Epithelial cell of proximal tubule (primary cell): ENCODE data around the gene FNDC1. TPM values are rescaled to one million over a fixed set of nuclear protein-coding genes. Genes with fewer than 3 reads are reported as not detected.
A peak's percentile ranks its signal among the peaks of the same experiment; 100 is the strongest.

ENCODE experiments used
- DNase-seq: peaks from one replicate; pipeline ENCODE4 v3.0.0-alpha.2; 2011; ENCODE audit warnings: low read depth
- H3K4me3 ChIP-seq: 2 replicates; pipeline ENCODE4 v1.5.1; 2011; ENCODE audit warnings: low read depth, mild to moderate bottlenecking, low read length
- total RNA-seq: library from RNA; depleted of rRNA; stranded (reverse); fragments of >200 nt; gene quantifications from 2 replicates; pipeline ENCODE4 v1.2.3, GENCODE V29; 2015
- TF ChIP-seq, protein P1 (sequence below): conservative IDR thresholded peaks from 2 replicates; pipeline ENCODE4 v1.5.1; 2012; ENCODE audit warnings: low read depth, mild to moderate bottlenecking, low read length

Gene FNDC1
- total RNA-seq, 1 donor from 2014 or later = not detected

DNA sequence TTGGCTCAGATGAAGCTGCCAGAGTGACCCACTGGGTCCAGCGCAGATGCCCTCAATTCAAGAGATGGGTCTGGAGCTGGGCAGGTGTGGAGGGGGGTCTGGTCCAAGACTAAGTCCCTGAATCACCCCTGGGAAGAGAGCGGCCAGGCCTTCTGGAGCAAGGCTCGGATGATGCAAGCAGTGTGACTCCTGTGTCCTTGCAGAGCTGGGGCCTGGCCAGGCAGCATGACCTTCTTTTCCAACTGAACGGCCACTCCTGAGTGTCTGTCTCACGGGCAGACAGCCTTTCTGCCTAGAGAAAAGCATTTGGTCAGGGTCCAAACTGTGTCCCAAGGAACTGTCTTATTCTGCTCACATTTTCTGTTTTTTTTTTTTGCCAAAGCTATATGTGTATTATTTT, 42.6 kb upstream of the FNDC1 start:
- TF ChIP-seq, protein P1, sequence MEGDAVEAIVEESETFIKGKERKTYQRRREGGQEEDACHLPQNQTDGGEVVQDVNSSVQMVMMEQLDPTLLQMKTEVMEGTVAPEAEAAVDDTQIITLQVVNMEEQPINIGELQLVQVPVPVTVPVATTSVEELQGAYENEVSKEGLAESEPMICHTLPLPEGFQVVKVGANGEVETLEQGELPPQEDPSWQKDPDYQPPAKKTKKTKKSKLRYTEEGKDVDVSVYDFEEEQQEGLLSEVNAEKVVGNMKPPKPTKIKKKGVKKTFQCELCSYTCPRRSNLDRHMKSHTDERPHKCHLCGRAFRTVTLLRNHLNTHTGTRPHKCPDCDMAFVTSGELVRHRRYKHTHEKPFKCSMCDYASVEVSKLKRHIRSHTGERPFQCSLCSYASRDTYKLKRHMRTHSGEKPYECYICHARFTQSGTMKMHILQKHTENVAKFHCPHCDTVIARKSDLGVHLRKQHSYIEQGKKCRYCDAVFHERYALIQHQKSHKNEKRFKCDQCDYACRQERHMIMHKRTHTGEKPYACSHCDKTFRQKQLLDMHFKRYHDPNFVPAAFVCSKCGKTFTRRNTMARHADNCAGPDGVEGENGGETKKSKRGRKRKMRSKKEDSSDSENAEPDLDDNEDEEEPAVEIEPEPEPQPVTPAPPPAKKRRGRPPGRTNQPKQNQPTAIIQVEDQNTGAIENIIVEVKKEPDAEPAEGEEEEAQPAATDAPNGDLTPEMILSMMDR = no peak
- no peak overlapping the region for H3K4me3 ChIP-seq
- no peak for DNase-seq

DNA sequence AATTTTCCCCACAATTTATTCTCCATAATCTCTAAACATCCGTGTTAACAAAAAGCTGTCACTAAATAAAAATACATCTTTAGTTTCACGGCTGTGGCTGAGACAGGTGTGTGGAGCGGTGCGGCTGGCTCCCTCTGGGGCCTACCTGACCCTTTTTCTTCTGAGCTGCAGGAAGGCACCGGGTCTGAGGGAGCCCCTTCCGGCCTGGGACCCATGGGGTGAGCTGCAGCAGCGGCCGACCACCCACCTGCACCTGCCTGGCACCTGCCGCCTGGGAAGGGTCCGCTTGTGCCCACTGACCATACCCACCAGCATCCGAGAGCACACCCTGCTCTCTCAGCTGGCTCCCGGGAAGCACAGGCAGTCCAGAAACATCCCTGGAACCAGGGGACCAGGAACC, 41.5 kb upstream of the FNDC1 start:
- TF ChIP-seq, protein P1 = no peak
- no peak overlapping the region for H3K4me3 ChIP-seq
- no peak for DNase-seq

DNA sequence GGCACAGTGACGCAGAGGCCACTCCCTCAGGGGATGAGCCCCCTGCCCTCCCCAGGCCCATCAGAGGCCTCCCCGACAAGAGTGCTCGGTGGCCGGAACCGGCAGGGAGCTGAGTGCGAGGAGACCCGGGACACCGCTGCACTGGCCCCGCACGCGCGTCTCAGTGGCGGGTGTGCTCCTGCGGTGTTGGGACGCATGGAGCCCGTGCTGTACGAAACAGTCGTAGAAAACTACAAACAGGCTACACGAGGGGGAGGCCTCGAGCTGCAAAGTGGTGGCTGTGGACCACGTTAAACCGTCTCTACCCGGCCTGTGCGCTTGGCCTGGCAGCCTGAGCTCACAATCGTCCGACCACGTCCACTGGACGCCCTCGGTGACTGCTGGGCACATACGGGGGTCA, 40.2 kb upstream of the FNDC1 start:
- TF ChIP-seq, protein P1 = no peak
- no peak for DNase-seq

DNA sequence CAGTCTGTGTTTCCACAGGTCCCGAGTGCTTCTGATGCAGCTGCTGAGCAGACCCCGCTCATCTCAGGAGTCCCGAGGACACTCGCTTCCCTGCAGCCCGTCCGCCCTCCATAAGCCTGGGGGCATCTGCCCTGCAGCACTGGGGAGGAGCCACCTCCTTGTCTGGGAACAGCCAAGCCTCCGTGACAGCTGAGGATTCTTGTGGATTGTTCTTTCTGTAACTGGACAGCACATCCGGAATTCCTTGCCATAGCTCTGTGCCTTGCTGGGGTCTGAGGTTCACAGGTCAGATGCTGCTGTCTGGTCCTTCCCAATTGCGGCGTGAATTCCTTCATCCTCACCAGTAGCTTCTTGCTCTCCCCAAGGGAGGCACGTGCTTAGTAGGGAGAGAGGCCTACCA, 38.4 kb upstream of the FNDC1 start:
- no peak for DNase-seq
- TF ChIP-seq, protein P1 = no peak
- no peak overlapping the region for H3K4me3 ChIP-seq

More for the DNA sequence above, 40.2 kb upstream of the FNDC1 start:
- H3K4me3 ChIP-seq = no peak overlapping the region

DNA sequence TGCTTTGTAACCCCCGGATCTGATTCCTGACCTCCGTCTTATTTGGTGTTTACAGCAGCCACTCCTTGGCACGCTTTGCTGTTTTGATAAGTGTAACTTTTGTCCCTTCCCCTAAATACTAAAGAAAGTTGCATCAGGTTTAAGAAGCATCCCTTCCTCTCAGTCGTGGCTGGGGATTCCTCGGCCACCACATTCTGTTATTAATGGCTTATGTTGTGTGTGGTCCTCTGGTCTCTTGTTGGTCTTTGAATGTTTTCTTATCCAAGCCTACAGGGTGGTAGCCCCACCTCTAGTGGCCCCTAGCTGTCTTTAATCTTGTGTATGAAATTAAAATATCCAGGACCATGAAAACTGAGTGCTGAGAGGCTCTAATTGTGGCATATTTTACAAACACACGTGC, 37.5 kb upstream of the FNDC1 start:
- TF ChIP-seq, protein P1 = no peak
- no peak overlapping the region for H3K4me3 ChIP-seq
- no peak for DNase-seq

DNA sequence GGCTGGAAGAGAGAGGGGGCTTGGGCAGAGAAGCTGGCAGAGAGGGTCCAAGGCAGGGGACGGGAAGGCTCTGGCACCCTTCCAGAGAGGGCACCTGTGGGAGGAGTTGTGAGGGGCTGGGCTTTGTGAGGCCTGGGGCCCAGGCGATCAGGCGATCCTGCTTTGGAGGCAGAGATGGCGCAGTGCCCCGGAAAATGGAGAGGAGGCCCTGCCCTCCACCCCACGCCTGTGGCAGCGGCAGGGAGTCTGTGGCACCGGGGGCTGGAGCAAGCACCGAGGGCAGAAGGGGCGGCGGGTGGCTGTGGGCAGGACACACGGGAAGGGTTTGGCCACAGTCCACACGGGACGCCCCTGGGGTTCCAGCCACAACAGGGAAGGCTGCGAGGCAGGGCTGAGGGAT, 36.5 kb upstream of the FNDC1 start:
- DNase-seq = no peak
- TF ChIP-seq, protein P1 = no peak
- H3K4me3 ChIP-seq = no peak overlapping the region

DNA sequence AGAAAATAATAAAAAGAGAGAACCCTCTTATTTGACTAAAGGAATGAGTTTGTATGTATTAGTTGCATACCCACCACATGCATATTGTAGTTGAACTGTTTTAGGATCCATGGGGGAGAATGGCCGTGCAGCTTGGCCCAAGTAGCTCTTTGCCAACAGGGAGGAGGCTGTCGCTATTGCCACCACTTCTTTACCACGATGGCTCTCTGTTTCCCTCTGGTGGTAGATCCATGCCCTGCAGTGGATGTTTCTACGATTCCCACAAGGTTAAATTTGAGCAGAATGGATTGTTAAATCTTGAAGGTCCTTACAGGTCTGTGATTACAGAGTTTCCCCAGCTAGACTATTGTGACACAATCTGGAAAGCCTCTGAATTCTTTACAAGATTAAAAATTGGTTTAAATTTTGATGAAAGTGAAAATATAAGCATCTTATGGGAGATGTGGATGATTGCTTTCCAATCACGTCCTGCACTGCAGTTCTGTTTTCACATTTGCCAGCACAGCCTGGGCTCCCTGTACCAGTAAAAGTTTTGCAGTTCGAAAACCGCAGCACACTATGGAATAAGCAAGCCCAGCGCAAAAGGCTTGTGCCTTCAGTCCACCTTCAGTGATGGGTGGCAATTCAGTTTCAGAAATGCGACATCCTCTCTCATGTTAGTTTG, 34.4 kb upstream of the FNDC1 start:
- no peak overlapping the region for H3K4me3 ChIP-seq
- TF ChIP-seq, protein P1 = peak; percentile 98
- no peak for DNase-seq
